ENCODE results near the gene MMP28.

Gene MMP28

DNA sequence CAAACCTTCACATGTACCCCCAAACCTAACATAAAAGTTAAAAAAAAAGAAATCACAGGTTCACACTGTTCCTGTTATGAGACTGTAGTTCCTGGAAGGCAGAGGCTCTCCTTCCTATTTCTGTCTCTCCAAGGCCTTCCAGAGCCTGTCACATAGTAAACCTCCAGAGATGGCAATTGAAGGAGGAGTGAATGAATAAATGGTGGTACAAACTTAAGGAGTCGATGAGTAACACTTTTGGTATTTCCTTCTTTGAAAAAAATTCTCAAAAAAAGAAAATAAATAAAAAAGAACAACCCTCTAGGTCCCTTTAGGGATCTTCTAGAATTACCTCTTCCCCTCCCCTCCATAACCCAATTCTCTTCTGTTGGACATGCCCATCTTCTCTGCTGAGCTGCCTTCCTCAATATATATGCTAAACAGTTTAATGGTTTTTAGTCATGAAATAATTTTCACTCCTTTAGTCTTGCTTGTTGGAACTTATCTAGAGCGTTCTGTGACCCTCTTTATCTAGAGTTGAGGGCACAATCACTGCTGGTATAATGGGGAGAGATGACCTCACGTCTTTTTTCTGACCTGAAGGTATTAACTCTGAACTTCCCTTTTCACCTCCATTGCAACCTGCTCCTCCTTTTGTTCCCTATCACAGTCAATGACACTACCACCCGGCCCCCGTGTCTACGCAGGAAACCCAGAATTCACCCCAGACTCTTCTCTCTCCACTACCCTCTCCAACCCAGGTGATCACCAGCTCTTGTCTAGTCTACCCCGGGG, 12.1 kb upstream of the MMP28 start:
- H3K4me3 ChIP-seq (ENCODE audit: low read depth, low read length, poor library complexity, severe bottlenecking): no peak overlapping the region
- H3K9me3 ChIP-seq (ENCODE audit: low read length): no peaks in the 10 kb centered on the region
- no peaks in the 10 kb centered on the region for H3F3A ChIP-seq (ENCODE audit: insufficient read depth, low read length)
- H3K4me1 ChIP-seq (ENCODE audit: insufficient read depth, low read length, severe bottlenecking): peaks cover 29% of the 10 kb centered on the region
- no peaks in the 10 kb centered on the region for H3K27me3 ChIP-seq (ENCODE audit: insufficient read depth, low read length)
- peak overlapping the region; percentile 77 for H3K9ac ChIP-seq (ENCODE audit: low read length)
- peaks cover 30% of the 10 kb centered on the region for H3K79me2 ChIP-seq (ENCODE audit: insufficient read depth, low read length)
- H3K27ac ChIP-seq (ENCODE audit: low read depth, low read length, poor library complexity, severe bottlenecking): no peak overlapping the region
- peak overlapping the region; percentile 94 for H3K4me2 ChIP-seq (ENCODE audit: low read length)
- H2AFZ ChIP-seq (ENCODE audit: low read length): no peak overlapping the region
- H4K20me1 ChIP-seq (ENCODE audit: insufficient read depth, low read length): peaks cover 5% of the 10 kb centered on the region; the same call in 1 of the 2 replicates
- H3K36me3 ChIP-seq (ENCODE audit: insufficient read depth, low read length): peaks cover 21% of the 10 kb centered on the region; the same call in 1 of the 2 replicates
- no peaks in the 10 kb centered on the region for H3K9me2 ChIP-seq (ENCODE audit: low read depth, low read length)
- no peak for TF ChIP-seq EZH2 (IDR thresholded peaks at IDR 0.05; ENCODE audit: borderline replicate concordance, low read length)
- TF ChIP-seq, protein P1, sequence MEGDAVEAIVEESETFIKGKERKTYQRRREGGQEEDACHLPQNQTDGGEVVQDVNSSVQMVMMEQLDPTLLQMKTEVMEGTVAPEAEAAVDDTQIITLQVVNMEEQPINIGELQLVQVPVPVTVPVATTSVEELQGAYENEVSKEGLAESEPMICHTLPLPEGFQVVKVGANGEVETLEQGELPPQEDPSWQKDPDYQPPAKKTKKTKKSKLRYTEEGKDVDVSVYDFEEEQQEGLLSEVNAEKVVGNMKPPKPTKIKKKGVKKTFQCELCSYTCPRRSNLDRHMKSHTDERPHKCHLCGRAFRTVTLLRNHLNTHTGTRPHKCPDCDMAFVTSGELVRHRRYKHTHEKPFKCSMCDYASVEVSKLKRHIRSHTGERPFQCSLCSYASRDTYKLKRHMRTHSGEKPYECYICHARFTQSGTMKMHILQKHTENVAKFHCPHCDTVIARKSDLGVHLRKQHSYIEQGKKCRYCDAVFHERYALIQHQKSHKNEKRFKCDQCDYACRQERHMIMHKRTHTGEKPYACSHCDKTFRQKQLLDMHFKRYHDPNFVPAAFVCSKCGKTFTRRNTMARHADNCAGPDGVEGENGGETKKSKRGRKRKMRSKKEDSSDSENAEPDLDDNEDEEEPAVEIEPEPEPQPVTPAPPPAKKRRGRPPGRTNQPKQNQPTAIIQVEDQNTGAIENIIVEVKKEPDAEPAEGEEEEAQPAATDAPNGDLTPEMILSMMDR (IDR thresholded peaks at IDR 0.05; ENCODE audit: low read length): no peak

DNA sequence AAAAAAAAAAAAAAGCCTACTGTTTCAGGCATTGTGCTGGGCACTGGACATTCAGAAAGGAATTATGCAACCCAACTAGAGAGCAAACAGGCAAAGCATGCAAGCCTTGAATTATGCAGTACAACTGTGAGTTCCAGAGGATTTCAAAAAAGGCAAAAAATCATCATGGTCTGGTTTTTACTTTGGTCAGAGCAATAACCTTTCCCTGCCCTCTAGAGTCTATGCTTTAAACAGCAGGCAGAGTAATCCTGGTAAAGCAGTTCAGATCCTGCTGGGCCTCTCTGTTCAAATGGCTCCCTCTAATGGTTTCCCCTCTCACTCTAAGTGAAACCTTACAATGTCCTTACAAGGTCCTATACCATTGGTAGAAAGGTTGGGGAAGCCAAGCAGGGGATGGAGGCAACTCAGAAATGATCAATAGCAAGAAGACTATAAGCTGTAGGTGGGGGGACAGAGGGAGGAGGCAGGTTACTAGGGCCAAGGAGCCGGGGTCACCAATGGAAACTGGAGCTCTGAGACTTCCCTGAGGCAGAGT, 9.3 kb upstream of the MMP28 start:
- Histone ChIP-seq H3K9ac (ENCODE audit: low read length) (no peak overlapping the region), H3K4me1 (ENCODE audit: insufficient read depth, low read length, severe bottlenecking) (peaks cover 23% of the 10 kb centered on the region), H3K4me3 (ENCODE audit: low read depth, low read length, poor library complexity, severe bottlenecking) (no peak overlapping the region), H3K27ac (ENCODE audit: low read depth, low read length, poor library complexity, severe bottlenecking) (no peak overlapping the region), H3K27me3 (ENCODE audit: insufficient read depth, low read length) (no peaks in the 10 kb centered on the region), H3K9me2 (ENCODE audit: low read depth, low read length) (no peaks in the 10 kb centered on the region), H3K36me3 (ENCODE audit: insufficient read depth, low read length) (no peaks in the 10 kb centered on the region), H3K4me2 (ENCODE audit: low read length) (no peak overlapping the region), H4K20me1 (ENCODE audit: insufficient read depth, low read length) (no peaks in the 10 kb centered on the region), H2AFZ (ENCODE audit: low read length) (no peak overlapping the region), H3F3A (ENCODE audit: insufficient read depth, low read length) (no peaks in the 10 kb centered on the region), H3K9me3 (ENCODE audit: low read length) (no peaks in the 10 kb centered on the region), H3K79me2 (ENCODE audit: insufficient read depth, low read length) (peaks cover 2% of the 10 kb centered on the region; the same call in 1 of the 2 replicates)
- TF ChIP-seq, protein P1 (IDR thresholded peaks at IDR 0.05; ENCODE audit: low read length): peak; percentile 98
- no peak for TF ChIP-seq EZH2 (IDR thresholded peaks at IDR 0.05; ENCODE audit: borderline replicate concordance, low read length)

DNA sequence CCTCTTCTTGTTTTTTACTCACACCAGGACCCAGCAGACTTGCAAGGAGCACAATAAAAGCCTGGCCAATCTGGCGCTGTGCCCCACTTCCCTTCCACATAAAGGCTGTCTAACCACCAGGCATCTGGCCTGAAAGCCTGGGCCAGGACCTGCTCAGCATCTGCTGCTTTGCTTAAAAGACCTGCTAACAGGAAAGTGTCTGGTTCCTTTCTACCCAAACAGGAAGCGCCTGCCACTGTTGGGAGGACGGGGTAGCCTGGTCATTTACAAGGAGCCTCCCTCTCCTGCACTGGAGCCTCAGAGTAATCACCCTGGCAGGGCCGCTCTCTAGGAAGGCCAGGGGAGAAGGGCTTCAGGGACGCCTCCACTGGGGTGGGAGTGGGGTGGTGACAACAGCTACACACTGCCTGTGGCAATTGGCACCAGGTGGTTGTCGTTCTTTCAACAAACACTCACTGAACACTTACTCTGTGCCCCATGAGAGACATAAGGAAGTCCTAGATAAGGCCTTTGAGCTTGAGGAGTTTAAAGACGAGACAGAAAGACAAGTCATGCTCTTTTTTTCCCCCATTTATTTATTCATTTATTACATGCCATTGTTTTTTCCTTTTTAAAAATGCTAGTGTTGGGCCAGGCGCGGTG, 6.3 kb upstream of the MMP28 start:
- Histone ChIP-seq H3K4me1 (ENCODE audit: insufficient read depth, low read length, severe bottlenecking) (peaks cover 13% of the 10 kb centered on the region), H3K9ac (ENCODE audit: low read length) (no peak overlapping the region), H3K9me2 (ENCODE audit: low read depth, low read length) (no peaks in the 10 kb centered on the region), H3K36me3 (ENCODE audit: insufficient read depth, low read length) (no peaks in the 10 kb centered on the region), H4K20me1 (ENCODE audit: insufficient read depth, low read length) (no peaks in the 10 kb centered on the region), H3K79me2 (ENCODE audit: insufficient read depth, low read length) (no peaks in the 10 kb centered on the region), H3K27me3 (ENCODE audit: insufficient read depth, low read length) (no peaks in the 10 kb centered on the region), H3F3A (ENCODE audit: insufficient read depth, low read length) (no peaks in the 10 kb centered on the region), H3K27ac (ENCODE audit: low read depth, low read length, poor library complexity, severe bottlenecking) (peak overlapping the region; percentile 25), H3K4me2 (ENCODE audit: low read length) (no peak overlapping the region; the same call in 1 of the 2 replicates), H2AFZ (ENCODE audit: low read length) (no peak overlapping the region), H3K4me3 (ENCODE audit: low read depth, low read length, poor library complexity, severe bottlenecking) (no peak overlapping the region), H3K9me3 (ENCODE audit: low read length) (no peaks in the 10 kb centered on the region)
- TF ChIP-seq EZH2 (IDR thresholded peaks at IDR 0.05; ENCODE audit: borderline replicate concordance, low read length): no peak
- TF ChIP-seq, protein P1 (IDR thresholded peaks at IDR 0.05; ENCODE audit: low read length): no peak
